Sigmoid colon (tissue), 7 donors: Measurements from ENCODE around the gene NR1H4. TPM values are rescaled to one million over a fixed set of nuclear protein-coding genes. Genes with fewer than 3 reads are reported as not detected.

Experiments
- DNase-seq: peaks from one replicate; pipeline ENCODE4 v3.0.0-alpha.2; 2019
- H3K27ac ChIP-seq, 4 donors: fragments of 200-600 bp; sonication (generic); one replicate each; pipeline ENCODE4 v1.5.1; 2016 to 2019; ENCODE audit warnings: mild to moderate bottlenecking in 1 of 4
- H3K27me3 ChIP-seq, 3 donors: fragments of 200-600 bp; sonication (generic); one replicate each; pipeline ENCODE4 v1.5.1; 2019; ENCODE audit warnings: mild to moderate bottlenecking in 1 of 3
- H3K36me3 ChIP-seq, 4 donors: fragments of 200-600 bp; sonication (generic); one replicate each; pipeline ENCODE4 v1.5.1; 2016 to 2019
- H3K4me1 ChIP-seq, 4 donors: fragments of 200-600 bp; sonication (generic); one replicate each; pipeline ENCODE4 v1.5.1; 2017 to 2019
- H3K4me3 ChIP-seq, 4 donors: fragments of 200-600 bp; sonication (generic); one replicate each; pipeline ENCODE4 v1.5.1; 2017 to 2019; ENCODE audit warnings: mild to moderate bottlenecking in 2 of 4, moderate library complexity in 1 of 4
- H3K9me3 ChIP-seq, 4 donors: fragments of 200-600 bp in 3 of 4; sonication (generic) in 3 of 4; one replicate each; pipeline versions ENCODE4 v1.5.1 to v1.6.1; 2013 to 2019
- EP300 ChIP-seq, 4 donors: sonication (generic); formaldehyde crosslinking; IDR thresholded peaks; one replicate each; pipeline ENCODE4 v1.6.1; 2017; ENCODE audit warnings: antibody characterized with exemption in 4 of 4
- WGBS, 2 donors: extraction: QIAGEN DNeasy Blood & Tissue Kit; methylation state at CpG; one replicate each; pipeline ENCODE4 v1.1.7; 2013; 5-methylcytosine and 5-hydroxymethylcytosine counted together
- intact Hi-C: fragments of 100-400 bp; cut with DNase I; formaldehyde crosslinking; loops from one replicate; pipeline ENCODE4 v1.15.1; 2023
- polyA plus RNA-seq, 3 donors: library from polyadenylated mRNA; stranded (reverse); fragments of 200-250 nt; gene quantifications; one replicate each; pipeline ENCODE4 v1.2.3, GENCODE V29; 2013
- small RNA-seq, 3 donors: library from RNA; depleted of rRNA; stranded (forward); fragments of <200 nt; gene quantifications; one replicate each; pipeline ENCODE3, GENCODE V24; 2016
- total RNA-seq, 4 donors: library from RNA; depleted of rRNA; stranded (reverse); fragments of >200 nt; gene quantifications; one replicate each; pipeline ENCODE4 v1.1.0, GENCODE V29; 2016
- donor health status: healthy with polysubstance abuse.
- donor health status: Bipolar disorder and iron deficiency.
- donor health status: healthy.

NR1H4 gene
- total and polyA plus RNA-seq, 7 donors = 4.5 to 43.9 (median 9.6) TPM; not detected in 4

GRCh38 chr12:100612606-100613005 is 138.9 kb downstream of the NR1H4 start:
- Histone ChIP-seq H3K36me3 (peaks cover 0 to 4% (median 0%) of the 10 kb centered on the region in 4 donors), H3K4me3 (no peak overlapping the region), H3K27me3 (no peaks in the 10 kb centered on the region), H3K9me3 (no peaks in the 10 kb centered on the region), H3K4me1 (no peaks in the 10 kb centered on the region), H3K27ac (no peak overlapping the region)
- intact Hi-C loops = no loop called here
- DNase-seq = no peak
- TF ChIP-seq EP300 (IDR thresholded peaks at IDR 0.05) = no peak
- 21 to 71% methylated on average over 3 of the region's 3 CpGs for whole genome bisulfite sequencing, 2 donors

Small RNA genes within 50 kb of the gene (small RNA-seq; reads per million reads assigned to genes)
- gene AC010200.2 = 0 reads per million in 3 donors

Other genes starting within 250 kb of the NR1H4 start
- under 1 TPM in 1 of 4 donors, not detected in 3; 0.82 TPM for gene DEPDC4, start 206.8 kb upstream of the NR1H4 start, total RNA-seq
- 1 to 10 TPM in 2 of 3 donors, under 1 TPM in 1; 0.60 to 1.2 (median 1.1) TPM for gene DEPDC4, start 206.8 kb upstream of the NR1H4 start, polyA plus RNA-seq
- 10 to 100 TPM; 52.4 to 97.3 (median 67.0) TPM for gene SCYL2, start 206.7 kb upstream of the NR1H4 start, total RNA-seq
- 10 to 100 TPM; 17.5 to 26.8 (median 21.0) TPM for gene SCYL2, start 206.7 kb upstream of the NR1H4 start, polyA plus RNA-seq
- not detected for gene SLC17A8, start 116.8 kb upstream of the NR1H4 start, total RNA-seq
- 1 to 10 TPM in 1 of 3 donors, under 1 TPM in 2; 0.60 to 2.3 (median 0.90) TPM for gene SLC17A8, start 116.8 kb upstream of the NR1H4 start, polyA plus RNA-seq
- 1 to 10 TPM; 1.6 to 6.1 (median 3.6) TPM for gene GAS2L3, start 99.8 kb downstream of the NR1H4 start, total RNA-seq
- 1 to 10 TPM; 3.6 to 5.5 (median 5.4) TPM for gene GAS2L3, start 99.8 kb downstream of the NR1H4 start, polyA plus RNA-seq